DND-41 (cell line): ENCODE data around the gene MYL1.

Experiments
- CTCF ChIP-seq: IDR thresholded peaks from 2 replicates; pipeline ENCODE4 v1.5.1; 2012; ENCODE audit warnings: borderline replicate concordance, low read length, moderate library complexity, mild to moderate bottlenecking; ENCODE audit not compliant: poor library complexity, severe bottlenecking; ENCODE audit errors: extremely low read depth
- EZH2 ChIP-seq: IDR thresholded peaks from 3 replicates; pipeline ENCODE4 v1.6.1; 2012; ENCODE audit warnings: borderline replicate concordance, low read depth, mild to moderate bottlenecking, moderate library complexity, low read length, inconsistent platforms; ENCODE audit not compliant: severe bottlenecking

GRCh38 chr2:210288408-210288807 is 26.6 kb downstream of the MYL1 start:
- TF ChIP-seq CTCF (no peak), EZH2 (no peak)
